ENCODE data around the gene CNTNAP2.

- TF ChIP-seq CTCF (IDR thresholded peaks at IDR 0.05): no peak
- TF ChIP-seq POLR2A (IDR thresholded peaks at IDR 0.05): no peak
Measured at GRCh38 chr7:146844405-146844804, 727.8 kb downstream of the CNTNAP2 start.

Data from tibial nerve (tissue), 3 donors.